Measurements from ENCODE around the gene EFHD1. TPM values are rescaled to one million over a fixed set of nuclear protein-coding genes. Genes with fewer than 3 reads are reported as not detected.

EFHD1 gene
- total RNA-seq (ENCODE audit: unreplicated experiment): 1.6 TPM
- long read RNA-seq, partial matches to known transcripts: 0 of 1 reads
- long read RNA-seq, other reads (novel, unspliced or antisense): 0 of 1 reads

DNA sequence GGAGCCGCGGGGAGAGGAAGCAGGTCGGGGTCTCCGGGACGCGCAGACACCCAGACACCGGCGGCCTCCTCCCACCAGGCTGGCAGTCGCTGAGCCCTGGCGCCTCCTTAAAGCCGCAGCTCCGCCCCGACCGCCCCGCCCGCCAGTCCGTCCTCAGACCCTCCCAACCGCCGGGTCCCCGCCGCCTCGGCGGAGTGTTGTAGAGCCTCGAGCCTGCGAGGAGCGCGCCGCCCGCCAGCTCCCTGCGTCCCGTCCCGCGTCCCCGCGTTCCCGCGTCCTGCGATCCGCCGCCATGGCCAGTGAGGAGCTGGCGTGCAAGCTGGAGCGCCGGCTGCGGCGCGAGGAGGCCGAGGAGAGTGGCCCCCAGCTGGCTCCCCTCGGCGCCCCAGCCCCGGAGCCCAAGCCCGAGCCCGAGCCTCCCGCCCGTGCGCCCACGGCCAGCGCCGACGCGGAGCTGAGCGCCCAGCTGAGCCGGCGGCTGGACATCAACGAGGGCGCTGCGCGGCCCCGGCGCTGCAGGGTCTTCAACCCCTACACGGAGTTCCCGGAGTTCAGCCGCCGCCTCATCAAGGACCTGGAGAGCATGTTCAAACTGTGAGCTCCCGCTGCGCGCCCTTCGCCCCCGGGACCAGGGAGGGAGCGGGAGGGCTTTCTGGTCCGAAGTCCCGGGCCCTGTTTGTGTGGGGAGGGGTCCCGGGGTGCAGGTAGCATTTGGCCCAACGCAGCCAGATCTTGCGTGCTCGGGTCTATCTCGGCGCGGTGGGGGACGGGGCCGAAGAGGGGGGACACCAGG lies at the start of gene EFHD1:
TSS of gene EFHD1 (plus strand) at position 192 of the 793 bp plus-strand sequence. CDS start at position 293, 101 bp downstream.
- Mint-ChIP-seq H3K9me3 (ENCODE audit: unreplicated experiment) (no peaks in the 10 kb centered on the region), H3K36me3 (ENCODE audit: low read depth, unreplicated experiment) (no peaks in the 10 kb centered on the region), H3K27ac (ENCODE audit: unreplicated experiment) (no peak within 1 kb of the TSS), H3K4me1 (ENCODE audit: unreplicated experiment) (no peaks in the 10 kb centered on the region), H3K4me3 (ENCODE audit: unreplicated experiment) (peak within 1 kb of the TSS; percentile 71), H3K27me3 (ENCODE audit: unreplicated experiment) (peaks cover 6% of the 10 kb centered on the region)
- peak; percentile 72 for DNase-seq (ENCODE audit: low spot score)
- TF ChIP-seq, protein P1, sequence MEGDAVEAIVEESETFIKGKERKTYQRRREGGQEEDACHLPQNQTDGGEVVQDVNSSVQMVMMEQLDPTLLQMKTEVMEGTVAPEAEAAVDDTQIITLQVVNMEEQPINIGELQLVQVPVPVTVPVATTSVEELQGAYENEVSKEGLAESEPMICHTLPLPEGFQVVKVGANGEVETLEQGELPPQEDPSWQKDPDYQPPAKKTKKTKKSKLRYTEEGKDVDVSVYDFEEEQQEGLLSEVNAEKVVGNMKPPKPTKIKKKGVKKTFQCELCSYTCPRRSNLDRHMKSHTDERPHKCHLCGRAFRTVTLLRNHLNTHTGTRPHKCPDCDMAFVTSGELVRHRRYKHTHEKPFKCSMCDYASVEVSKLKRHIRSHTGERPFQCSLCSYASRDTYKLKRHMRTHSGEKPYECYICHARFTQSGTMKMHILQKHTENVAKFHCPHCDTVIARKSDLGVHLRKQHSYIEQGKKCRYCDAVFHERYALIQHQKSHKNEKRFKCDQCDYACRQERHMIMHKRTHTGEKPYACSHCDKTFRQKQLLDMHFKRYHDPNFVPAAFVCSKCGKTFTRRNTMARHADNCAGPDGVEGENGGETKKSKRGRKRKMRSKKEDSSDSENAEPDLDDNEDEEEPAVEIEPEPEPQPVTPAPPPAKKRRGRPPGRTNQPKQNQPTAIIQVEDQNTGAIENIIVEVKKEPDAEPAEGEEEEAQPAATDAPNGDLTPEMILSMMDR (IDR thresholded peaks at IDR 0.05; ENCODE audit: unreplicated experiment): no peak

GRCh38 chr2:232584238-232584637 lies 49.2 kb upstream of the EFHD1 start:
- peaks cover 11% of the 10 kb centered on the region for H3K27me3 Mint-ChIP-seq (ENCODE audit: unreplicated experiment)
- H3K27ac Mint-ChIP-seq (ENCODE audit: unreplicated experiment): peak overlapping the region; percentile 64
- peaks cover 27% of the 10 kb centered on the region for H3K4me1 Mint-ChIP-seq (ENCODE audit: unreplicated experiment)
- H3K4me3 Mint-ChIP-seq (ENCODE audit: unreplicated experiment): no peak overlapping the region
- peak; percentile 43 for DNase-seq (ENCODE audit: low spot score)
- TF ChIP-seq, protein P1 (IDR thresholded peaks at IDR 0.05; ENCODE audit: unreplicated experiment): no peak
- peaks cover 31% of the 10 kb centered on the region for H3K36me3 Mint-ChIP-seq (ENCODE audit: low read depth, unreplicated experiment)
- no peaks in the 10 kb centered on the region for H3K9me3 Mint-ChIP-seq (ENCODE audit: unreplicated experiment)

DNA sequence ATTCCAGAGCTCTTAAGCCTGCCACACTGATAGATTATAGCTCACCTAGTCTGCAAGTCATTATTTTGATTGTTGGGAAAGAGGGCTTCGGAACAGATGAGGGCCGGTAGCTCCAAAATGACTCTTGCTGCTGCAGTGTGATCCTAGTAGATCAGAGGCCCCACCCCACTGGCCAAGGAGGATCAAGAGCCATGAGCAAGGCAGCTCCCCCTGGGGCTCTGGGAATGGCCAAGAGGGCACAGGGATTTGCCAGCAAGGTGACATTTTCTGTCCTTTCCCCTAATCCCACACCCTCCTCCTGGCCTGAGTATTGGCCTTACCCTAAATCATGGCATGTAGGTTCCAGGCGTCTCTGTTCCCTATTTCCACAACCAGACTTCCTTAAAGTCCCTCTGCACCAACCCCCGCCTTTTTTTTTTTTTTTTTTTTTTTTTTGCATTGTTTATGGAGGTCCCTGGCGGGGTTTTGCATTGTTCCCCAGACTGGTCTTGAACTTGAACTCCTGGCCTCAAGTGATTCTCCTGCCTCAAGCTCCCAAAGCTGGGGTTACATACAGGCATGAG lies 46.4 kb upstream of the EFHD1 start:
- Mint-ChIP-seq H3K4me3 (ENCODE audit: unreplicated experiment) (peak overlapping the region; percentile 65), H3K4me1 (ENCODE audit: unreplicated experiment) (peaks cover 27% of the 10 kb centered on the region), H3K36me3 (ENCODE audit: low read depth, unreplicated experiment) (peaks cover 25% of the 10 kb centered on the region), H3K9me3 (ENCODE audit: unreplicated experiment) (no peaks in the 10 kb centered on the region), H3K27ac (ENCODE audit: unreplicated experiment) (no peak overlapping the region), H3K27me3 (ENCODE audit: unreplicated experiment) (peaks cover 7% of the 10 kb centered on the region)
- no peak for DNase-seq (ENCODE audit: low spot score)
- TF ChIP-seq, protein P1 (IDR thresholded peaks at IDR 0.05; ENCODE audit: unreplicated experiment): no peak

GRCh38 chr2:232587512-232587911 lies 45.9 kb upstream of the EFHD1 start:
- no peak overlapping the region for H3K4me3 Mint-ChIP-seq (ENCODE audit: unreplicated experiment)
- peaks cover 21% of the 10 kb centered on the region for H3K36me3 Mint-ChIP-seq (ENCODE audit: low read depth, unreplicated experiment)
- H3K27ac Mint-ChIP-seq (ENCODE audit: unreplicated experiment): no peak overlapping the region
- TF ChIP-seq, protein P1 (IDR thresholded peaks at IDR 0.05; ENCODE audit: unreplicated experiment): no peak
- peaks cover 27% of the 10 kb centered on the region for H3K4me1 Mint-ChIP-seq (ENCODE audit: unreplicated experiment)
- no peak for DNase-seq (ENCODE audit: low spot score)
- H3K9me3 Mint-ChIP-seq (ENCODE audit: unreplicated experiment): no peaks in the 10 kb centered on the region
- peaks cover 7% of the 10 kb centered on the region for H3K27me3 Mint-ChIP-seq (ENCODE audit: unreplicated experiment)

DNA sequence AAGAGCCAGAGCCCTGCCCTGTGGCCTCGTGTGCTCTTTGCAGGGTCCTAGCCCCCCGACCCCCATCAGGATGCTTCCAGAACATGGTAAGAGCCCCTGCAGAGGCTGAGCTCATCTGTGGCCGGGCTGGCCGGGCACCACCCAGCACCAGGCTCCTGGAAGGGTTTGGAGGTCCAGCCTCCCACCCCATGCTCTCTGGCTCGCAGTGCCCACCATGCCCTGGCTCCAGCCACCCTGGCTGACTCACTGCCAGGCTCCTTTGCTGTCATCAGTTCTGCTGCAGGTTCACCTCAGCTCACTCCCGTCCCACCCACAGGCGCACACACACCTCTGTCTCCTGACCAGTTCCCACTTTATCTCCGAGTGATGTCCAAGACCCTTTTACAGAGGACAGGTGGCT lies 45.4 kb upstream of the EFHD1 start:
- DNase-seq (ENCODE audit: low spot score): no peak
- no peaks in the 10 kb centered on the region for H3K9me3 Mint-ChIP-seq (ENCODE audit: unreplicated experiment)
- peaks cover 27% of the 10 kb centered on the region for H3K4me1 Mint-ChIP-seq (ENCODE audit: unreplicated experiment)
- peaks cover 7% of the 10 kb centered on the region for H3K27me3 Mint-ChIP-seq (ENCODE audit: unreplicated experiment)
- no peak overlapping the region for H3K27ac Mint-ChIP-seq (ENCODE audit: unreplicated experiment)
- TF ChIP-seq, protein P1 (IDR thresholded peaks at IDR 0.05; ENCODE audit: unreplicated experiment): no peak
- peaks cover 16% of the 10 kb centered on the region for H3K36me3 Mint-ChIP-seq (ENCODE audit: low read depth, unreplicated experiment)
- no peak overlapping the region for H3K4me3 Mint-ChIP-seq (ENCODE audit: unreplicated experiment)
